ENCODE results near the gene CALML4. TPM values are rescaled to one million over a fixed set of nuclear protein-coding genes. Genes with fewer than 3 reads are reported as not detected.

CALML4 gene
- polyA plus RNA-seq (2011; rRNA removed), result 0.47 and 1.2 TPM in 2 replicates
- polyA minus RNA-seq (2011; rRNA and poly(A)+ RNA removed), result 0.31 and 0.33 TPM in 2 replicates

- TF ChIP-seq CTCF (IDR thresholded peaks at IDR 0.05; ENCODE audit: insufficient read depth, low read depth, low read length), result no peak
- H3K4me3 ChIP-seq (ENCODE audit: low read depth, low read length), result no peak within 1 kb of the TSS
- CTCF ChIA-PET, result interaction anchor here (1.4 kb wide), 1 partner anchor 341 kb away, joined by 3 read pairs; no protein-coding TSS in a partner anchor
- H3K27me3 ChIP-seq (ENCODE audit: control insufficient read depth, insufficient read depth, low read length), result no peaks in the 10 kb centered on the region
- POLR2A ChIA-PET, result interaction anchor here (0.6 kb wide), 1 partner anchor 487 kb away, joined by 3 read pairs; no protein-coding TSS in a partner anchor
- H3K36me3 ChIP-seq (ENCODE audit: control insufficient read depth, insufficient read depth, low read length), result no peaks in the 10 kb centered on the region
- no peak for DNase-seq (ENCODE audit: low read depth)
These were observed at the start of gene CALML4 for GRCh38 chr15:68204776-68205557. Gene CALML4, minus strand, starts transcription at chr15:68205332. Its CDS starts 85 bp downstream, at chr15:68205247.

GRCh38 chr15:68252925-68253534, 47.9 kb upstream of the CALML4 start:
- DNase-seq (ENCODE audit: low read depth), result no peak
- no peaks in the 10 kb centered on the region for H3K27me3 ChIP-seq (ENCODE audit: control insufficient read depth, insufficient read depth, low read length)
- no peak overlapping the region for H3K4me3 ChIP-seq (ENCODE audit: low read depth, low read length)
- POLR2A ChIA-PET, result interaction anchor here (0.5 kb wide), 1 partner anchor 72 kb away, joined by 3 read pairs; no protein-coding TSS in a partner anchor
- H3K36me3 ChIP-seq (ENCODE audit: control insufficient read depth, insufficient read depth, low read length), result no peaks in the 10 kb centered on the region
- CTCF ChIA-PET, result interaction anchor here (0.6 to 4.7 kb wide), 37 partner anchors 8 to 672 kb away, joined by 3 to 89 read pairs (median 4); partner anchors contain the start of gene FEM1B
- peak; percentile 85 for TF ChIP-seq CTCF (IDR thresholded peaks at IDR 0.05; ENCODE audit: insufficient read depth, low read depth, low read length)

- H3K4me3 ChIP-seq (ENCODE audit: low read depth, low read length), result no peak overlapping the region
- POLR2A ChIA-PET, result no interaction called here
- CTCF ChIA-PET, result interaction anchor here (1.6 to 4.4 kb wide), 2 partner anchors 58 to 301 kb away, joined by 5 to 23 read pairs; no protein-coding TSS in a partner anchor
- no peak for DNase-seq (ENCODE audit: low read depth)
- no peaks in the 10 kb centered on the region for H3K27me3 ChIP-seq (ENCODE audit: control insufficient read depth, insufficient read depth, low read length)
- H3K36me3 ChIP-seq (ENCODE audit: control insufficient read depth, insufficient read depth, low read length), result no peaks in the 10 kb centered on the region
- TF ChIP-seq CTCF (IDR thresholded peaks at IDR 0.05; ENCODE audit: insufficient read depth, low read depth, low read length), result no peak
These were observed 44.1 kb upstream of the CALML4 start for GRCh38 chr15:68249058-68249713.

GRCh38 chr15:68244235-68244634, 39.1 kb upstream of the CALML4 start:
- POLR2A ChIA-PET, result no interaction called here
- no peaks in the 10 kb centered on the region for H3K36me3 ChIP-seq (ENCODE audit: control insufficient read depth, insufficient read depth, low read length)

More at GRCh38 chr15:68244235-68244634, 39.1 kb upstream of the CALML4 start:
- no peak for TF ChIP-seq CTCF (IDR thresholded peaks at IDR 0.05; ENCODE audit: insufficient read depth, low read depth, low read length)
- Histone ChIP-seq H3K4me3 (ENCODE audit: low read depth, low read length) (no peak overlapping the region), H3K27me3 (ENCODE audit: control insufficient read depth, insufficient read depth, low read length) (no peaks in the 10 kb centered on the region)
- DNase-seq (ENCODE audit: low read depth), result no peak
- CTCF ChIA-PET, result interaction anchor here (1.5 kb wide), 1 partner anchor 9 kb away, joined by 8 read pairs; no protein-coding TSS in a partner anchor
